IMR-90 (cell line): ENCODE results near the gene SLC4A3. TPM values are rescaled to one million over a fixed set of nuclear protein-coding genes. Genes with fewer than 3 reads are reported as not detected.

Experiments used
- ATAC-seq: fragments of 200-7000 bp; cut with Tn5 transposase; 2 replicates; pipeline ENCODE4 v1.9.1; 2020; ENCODE audit warnings: low read depth, mild to moderate bottlenecking, moderate library complexity
- BruUV-seq: library from RNA; stranded (reverse); fragments of 400-500 nt; replicated peaks from 2 replicates; lab custom pipeline; 2021; lab: Mats Ljungman, UMichigan
- CTCF ChIA-PET: fragments of 300-600 bp; formaldehyde crosslinking; extraction: SDS; loops from one replicate; lab custom pipeline; 2021; ENCODE audit warnings: antibody characterized with exemption; lab: Yijun Ruan, JAX
- POLR2A ChIA-PET: fragments of 300-600 bp; sonication (Branson Sonifier 250); formaldehyde crosslinking; loops from one replicate; lab custom pipeline; 2022; ENCODE audit warnings: antibody characterized with exemption; ENCODE audit not compliant: unreplicated experiment; lab: Charles Lee
- DNase-seq: peaks from one replicate; pipeline ENCODE4 v3.0.0; 2013
- H2AFZ ChIP-seq: replicated peaks from 2 replicates; pipeline ENCODE3; 2013; ENCODE audit warnings: low read length, mild to moderate bottlenecking; ENCODE audit not compliant: poor library complexity
- H2AK5ac ChIP-seq: 2 replicates; pipeline ENCODE4 v1.6.1; 2013; ENCODE audit warnings: low read depth, low read length, inconsistent platforms
- H2AK9ac ChIP-seq: replicated peaks from 2 replicates; pipeline ENCODE3; 2013; ENCODE audit warnings: mild to moderate bottlenecking, low read depth, low read length, moderate library complexity; ENCODE audit not compliant: poor library complexity
- H2BK120ac ChIP-seq: 2 replicates; pipeline ENCODE4 v1.6.1; 2013; ENCODE audit warnings: low read depth, low read length, inconsistent platforms
- H2BK15ac ChIP-seq: 3 replicates; pipeline ENCODE4 v1.6.1; 2013; ENCODE audit warnings: low read depth, low read length, inconsistent platforms
- H2BK20ac ChIP-seq: 2 replicates; pipeline ENCODE4 v1.6.1; 2013; ENCODE audit warnings: low read depth, mild to moderate bottlenecking, inconsistent platforms, low read length, moderate library complexity
- H2BK5ac ChIP-seq: 2 replicates; pipeline ENCODE4 v1.6.1; 2013; ENCODE audit warnings: mild to moderate bottlenecking, low read depth, low read length, inconsistent platforms; ENCODE audit not compliant: poor library complexity, severe bottlenecking
- H3K14ac ChIP-seq: replicated peaks from 2 replicates; pipeline ENCODE4 v1.6.1; 2013; ENCODE audit warnings: low read depth, low read length, inconsistent platforms
- H3K18ac ChIP-seq: 2 replicates; pipeline ENCODE4 v1.6.1; 2013; ENCODE audit warnings: low read depth, low read length, control low read depth
- H3K23ac ChIP-seq: 2 replicates; pipeline ENCODE4 v1.6.1; 2013; ENCODE audit warnings: low read depth, low read length, inconsistent platforms
- H3K27ac ChIP-seq: 2 replicates; pipeline ENCODE4 v1.5.1; 2013; ENCODE audit warnings: mild to moderate bottlenecking, control low read depth, low read length; ENCODE audit not compliant: insufficient read depth
- H3K27me3 ChIP-seq: 2 replicates; pipeline ENCODE4 v1.6.1; 2013; ENCODE audit warnings: low read length; ENCODE audit not compliant: control insufficient read depth, insufficient read depth
- H3K36me3 ChIP-seq: 2 replicates; pipeline ENCODE4 v1.6.1; 2013; ENCODE audit warnings: low read length, mixed read lengths; ENCODE audit not compliant: control insufficient read depth, insufficient read depth
- H3K4ac ChIP-seq: 2 replicates; pipeline ENCODE4 v1.6.1; 2013; ENCODE audit warnings: low read depth, low read length, inconsistent platforms
- H3K4me1 ChIP-seq: 2 replicates; pipeline ENCODE4 v1.6.1; 2013; ENCODE audit warnings: low read length, mixed read lengths; ENCODE audit not compliant: control insufficient read depth, insufficient read depth
- H3K4me2 ChIP-seq: 2 replicates; pipeline ENCODE4 v1.6.1; 2013; ENCODE audit warnings: low read depth, mild to moderate bottlenecking, control low read depth, low read length, moderate library complexity
- H3K4me3 ChIP-seq: 2 replicates; pipeline ENCODE4 v1.5.1; 2013; ENCODE audit warnings: low read depth, mild to moderate bottlenecking, control low read depth, low read length, moderate library complexity; ENCODE audit not compliant: insufficient read depth
- H3K56ac ChIP-seq: 2 replicates; pipeline ENCODE4 v1.6.1; 2013; ENCODE audit warnings: low read length, inconsistent platforms; ENCODE audit not compliant: insufficient read depth; ENCODE audit errors: extremely low read depth
- H3K79me1 ChIP-seq, 2 experiments: 2 replicates each; pipeline ENCODE4 v1.6.1; 2013; ENCODE audit warnings: low read length in 2 of 2, inconsistent platforms in 1 of 2, low read depth in 1 of 2
- H3K9ac ChIP-seq: 2 replicates; pipeline ENCODE4 v1.6.1; 2013; ENCODE audit warnings: low read depth, low read length, control low read depth
- H3K9me1 ChIP-seq: 2 replicates; pipeline ENCODE4 v1.6.1; 2013; ENCODE audit warnings: low read length, inconsistent platforms; ENCODE audit not compliant: insufficient read depth
- H3K9me3 ChIP-seq: 2 replicates; pipeline ENCODE4 v1.6.1; 2013; ENCODE audit warnings: low read length; ENCODE audit not compliant: control insufficient read depth, insufficient read depth
- H4K20me1 ChIP-seq: 2 replicates; pipeline ENCODE4 v1.6.1; 2013; ENCODE audit warnings: low read length, inconsistent platforms; ENCODE audit not compliant: insufficient read depth
- H4K5ac ChIP-seq: 2 replicates; pipeline ENCODE4 v1.6.1; 2013; ENCODE audit warnings: mild to moderate bottlenecking, low read depth, low read length, control low read depth
- H4K8ac ChIP-seq, 2 experiments: 2 replicates each; pipeline ENCODE4 v1.6.1; 2013; ENCODE audit warnings: low read depth in 2 of 2, low read length in 2 of 2, control low read depth in 1 of 2, inconsistent platforms in 1 of 2
- H4K91ac ChIP-seq: 2 replicates; pipeline ENCODE4 v1.6.1; 2013; ENCODE audit warnings: low read depth, low read length, inconsistent platforms; ENCODE audit not compliant: insufficient read depth
- BHLHE40 ChIP-seq: fragments of 150-350 bp; IDR thresholded peaks from 2 replicates; pipeline ENCODE4 v1.6.1; 2016; ENCODE audit warnings: mild to moderate bottlenecking, low read depth, low read length
- CEBPB ChIP-seq: IDR thresholded peaks from 2 replicates; pipeline ENCODE4 v1.6.1; 2012; ENCODE audit warnings: low read depth, low read length, improper control_type of control experiment
- NFE2L2 ChIP-seq: fragments of 150-350 bp; IDR thresholded peaks from 2 replicates; pipeline ENCODE4 v1.6.1; 2016; ENCODE audit warnings: low read depth, mild to moderate bottlenecking, low read length
- WGBS, 2 experiments: methylation state at CpG; one replicate each; pipeline versions ENCODE4 v1.1.5 to v1.1.7; 2013; ENCODE audit warnings: missing lambda C conversion rate in 2 of 2; ENCODE audit not compliant: insufficient read length in 1 of 2; ENCODE audit errors: extremely low coverage in 2 of 2; 5-methylcytosine and 5-hydroxymethylcytosine counted together
- dilution Hi-C: fragments of 300-500 bp; cut with HindIII; formaldehyde crosslinking; loops from one replicate; pipeline ENCODE4 v1.14.3; 2018; ENCODE audit warnings: low sequenced_read_pairs; ENCODE audit not compliant: unreplicated experiment
- in situ Hi-C: fragments of 300-500 bp; cut with MboI; formaldehyde crosslinking; loops from 3 replicates; pipeline ENCODE4 v1.14.3; 2019; ENCODE audit warnings: low sequenced_read_pairs, inconsistent platforms, mixed read lengths
- intact Hi-C: fragments of 100-400 bp; cut with micrococcal nuclease; formaldehyde crosslinking; loops from 2 replicates; pipeline ENCODE4 v1.10.0; 2022
- polyA plus RNA-seq, 3 experiments: library from polyadenylated mRNA; depleted of rRNA; stranded (reverse); fragments of >200 nt; gene quantifications; 2 replicates each; pipeline ENCODE4 v1.2.3, GENCODE V29; 2012; ENCODE audit warnings: low replicate concordance in 1 of 3
- total RNA-seq: library from RNA; depleted of rRNA; stranded (reverse); fragments of >200 nt; gene quantifications from 2 replicates; pipeline ENCODE4 v1.2.3, GENCODE V29; 2012
- TF ChIP-seq, protein P1 (sequence below): fragments of 150-350 bp; IDR thresholded peaks from 2 replicates; pipeline ENCODE4 v1.6.1; 2016; ENCODE audit warnings: low read depth, mild to moderate bottlenecking, low read length, moderate library complexity, borderline replicate concordance

Gene SLC4A3
- total and polyA plus RNA-seq, 2 of the 4 experiments (the other 2 are of a cell fraction) = 0.90 to 6.1 TPM

DNA sequence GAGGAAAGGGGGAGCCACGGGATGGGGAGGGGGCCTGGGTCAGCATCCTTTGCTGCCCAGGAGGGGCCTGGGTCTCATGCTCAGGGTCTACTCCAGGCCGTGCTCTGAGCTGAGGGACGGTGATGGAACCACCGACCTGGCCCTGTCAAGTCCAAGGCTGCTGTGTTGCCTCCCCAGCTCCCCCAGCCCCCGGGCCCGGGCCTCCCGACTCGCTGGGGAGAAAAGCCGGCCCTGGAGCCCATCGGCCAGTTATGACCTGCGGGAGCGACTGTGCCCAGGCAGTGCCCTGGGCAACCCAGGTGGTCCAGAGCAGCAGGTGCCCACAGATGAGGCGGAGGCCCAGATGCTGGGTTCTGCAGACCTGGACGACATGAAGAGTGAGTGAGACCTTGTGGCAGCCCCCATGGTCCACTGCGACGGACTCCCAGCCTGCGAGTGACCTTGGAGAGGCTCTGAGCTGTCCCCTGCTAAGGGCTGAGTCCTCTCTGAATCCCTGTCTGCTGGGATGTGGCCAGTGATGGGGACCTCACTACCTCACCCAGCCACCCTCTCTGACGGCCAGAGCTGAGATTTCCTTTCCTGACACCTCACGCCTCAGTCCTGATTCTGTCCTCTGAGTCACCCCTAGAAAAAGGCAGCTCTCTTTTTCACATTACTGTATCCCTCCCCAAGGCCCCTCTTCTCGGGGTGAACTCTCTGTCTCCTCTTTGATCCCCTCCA is 2.7 kb downstream of the SLC4A3 start:
- Histone ChIP-seq H4K91ac (no peak overlapping the region), H3K27ac (no peak overlapping the region), H2BK5ac (no peak overlapping the region), H3K9me3 (no peaks in the 10 kb centered on the region), H3K9ac (no peak overlapping the region), H2AFZ (no peak overlapping the region), H3K36me3 (peaks cover 5% of the 10 kb centered on the region; the same call in 1 of the 2 replicates), H2BK15ac (no peak overlapping the region), H3K14ac (no peak overlapping the region), H3K4me3 (no peak overlapping the region), H2AK9ac (peak overlapping the region; percentile 70), H3K18ac (no peak overlapping the region), H4K8ac (no peak overlapping the region), H3K23ac (no peak overlapping the region), H2BK20ac (no peak overlapping the region), H3K27me3 (peaks cover 17% of the 10 kb centered on the region), H4K5ac (no peak overlapping the region), H2AK5ac (no peak overlapping the region), H2BK120ac (no peak overlapping the region), H4K20me1 (no peaks in the 10 kb centered on the region; the same call in none of the 2 replicates), H3K4me1 (no peaks in the 10 kb centered on the region; the same call in none of the 2 replicates), H3K79me1 (no peaks in the 10 kb centered on the region), H3K4ac (no peak overlapping the region), H3K56ac (no peak overlapping the region), H3K9me1 (no peaks in the 10 kb centered on the region), H3K4me2 (no peak overlapping the region)
- DNase-seq = no peak
- no TSS peak for BruUV-seq
- dilution Hi-C loops (no loop called here), in situ Hi-C loops (no loop called here), intact Hi-C loops (no loop called here)
- WGBS, 2 experiments = 88% methylated on average over 12 of the region's 20 CpGs; no CpG with 5 or more reads in 1 of the 2 experiments
- POLR2A ChIA-PET = no interaction called here
- CTCF ChIA-PET = interaction anchor here (0.7 to 1.2 kb wide), 2 partner anchors 9 to 135 kb away, joined by 3 to 4 read pairs; no protein-coding TSS in a partner anchor
- ATAC-seq = no peak
- no peak for TF ChIP-seq BHLHE40
- no peak for TF ChIP-seq CEBPB
- TF ChIP-seq, protein P1, sequence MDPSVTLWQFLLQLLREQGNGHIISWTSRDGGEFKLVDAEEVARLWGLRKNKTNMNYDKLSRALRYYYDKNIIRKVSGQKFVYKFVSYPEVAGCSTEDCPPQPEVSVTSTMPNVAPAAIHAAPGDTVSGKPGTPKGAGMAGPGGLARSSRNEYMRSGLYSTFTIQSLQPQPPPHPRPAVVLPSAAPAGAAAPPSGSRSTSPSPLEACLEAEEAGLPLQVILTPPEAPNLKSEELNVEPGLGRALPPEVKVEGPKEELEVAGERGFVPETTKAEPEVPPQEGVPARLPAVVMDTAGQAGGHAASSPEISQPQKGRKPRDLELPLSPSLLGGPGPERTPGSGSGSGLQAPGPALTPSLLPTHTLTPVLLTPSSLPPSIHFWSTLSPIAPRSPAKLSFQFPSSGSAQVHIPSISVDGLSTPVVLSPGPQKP = no peak
- no peak for TF ChIP-seq NFE2L2
